GM21528 (cell line): ENCODE data around the gene TBCE.

ENCODE experiments used
- ATAC-seq: cut with Tn5 transposase; IDR thresholded peaks from one replicate; pipeline ENCODE4 v1.9.1; 2021; ENCODE audit warnings: mild to moderate bottlenecking, moderate library complexity; ENCODE audit not compliant: unreplicated experiment, low FRiP score

TBCE gene

GRCh38 chr1:235495551-235495950 lies 128.3 kb downstream of the TBCE start:
- ATAC-seq: no peak

GRCh38 chr1:235500971-235501540 lies 133.8 kb downstream of the TBCE start:
- ATAC-seq: no peak
